Neural progenitor cell (in vitro differentiated cells): ENCODE data around the gene TXNL4B. TPM values are rescaled to one million over a fixed set of nuclear protein-coding genes. Genes with fewer than 3 reads are reported as not detected.

Experiments used
- DNase-seq: peaks from one replicate; pipeline ENCODE4 v3.0.0-alpha.2; 2016; ENCODE audit warnings: low spot score
- H2AFZ ChIP-seq: fragments of 200-600 bp; sonication (generic); replicated peaks from 2 replicates; pipeline ENCODE4 v1.6.1; 2016; ENCODE audit warnings: antibody characterized with exemption
- H3F3A ChIP-seq: fragments of 200-600 bp; sonication (generic); 2 replicates; pipeline ENCODE4 v1.6.1; 2016; ENCODE audit warnings: antibody characterized with exemption, low read depth
- H3K27ac ChIP-seq: fragments of 200-600 bp; sonication (generic); 2 replicates; pipeline ENCODE4 v1.5.1; 2016; ENCODE audit warnings: mild to moderate bottlenecking
- H3K27me3 ChIP-seq: fragments of 200-600 bp; sonication (generic); 2 replicates; pipeline ENCODE4 v1.6.1; 2016; ENCODE audit warnings: mild to moderate bottlenecking, moderate library complexity
- H3K36me3 ChIP-seq: fragments of 200-600 bp; sonication (generic); 2 replicates; pipeline ENCODE4 v1.5.1; 2016
- H3K4me1 ChIP-seq: fragments of 200-600 bp; sonication (generic); 2 replicates; pipeline ENCODE4 v1.6.1; 2016; ENCODE audit warnings: mixed run types
- H3K4me2 ChIP-seq: fragments of 200-600 bp; sonication (generic); 2 replicates; pipeline ENCODE4 v1.6.1; 2016
- H3K4me3 ChIP-seq: fragments of 200-600 bp; sonication (generic); 2 replicates; pipeline ENCODE4 v1.5.1; 2016
- H3K79me2 ChIP-seq: fragments of 200-600 bp; sonication (generic); 2 replicates; pipeline ENCODE4 v1.6.1; 2016; ENCODE audit warnings: low read depth
- H3K9ac ChIP-seq: fragments of 200-600 bp; sonication (generic); 2 replicates; pipeline ENCODE4 v1.6.1; 2016
- H3K9me3 ChIP-seq: fragments of 200-600 bp; sonication (generic); 2 replicates; pipeline ENCODE4 v1.5.1; 2016; ENCODE audit warnings: low read depth
- H4K20me1 ChIP-seq: fragments of 200-600 bp; sonication (generic); 2 replicates; pipeline ENCODE4 v1.6.1; 2016; ENCODE audit warnings: low read depth
- H3K27ac Mint-ChIP-seq: 3 replicates; pipeline ENCODE4 v1.8.0; 2021; ENCODE audit warnings: mixed read lengths
- H3K27me3 Mint-ChIP-seq: 2 replicates; pipeline ENCODE4 v1.8.0; 2022; ENCODE audit warnings: low read depth, mild to moderate bottlenecking, inconsistent platforms, moderate library complexity, mixed read lengths; ENCODE audit not compliant: insufficient read depth
- H3K36me3 Mint-ChIP-seq: 3 replicates; pipeline ENCODE4 v1.8.0; 2021; ENCODE audit warnings: mixed read lengths
- H3K4me1 Mint-ChIP-seq: 3 replicates; pipeline ENCODE4 v1.8.0; 2021; ENCODE audit warnings: mixed read lengths
- H3K4me3 Mint-ChIP-seq: 3 replicates; pipeline ENCODE4 v1.8.0; 2021; ENCODE audit warnings: mild to moderate bottlenecking, moderate library complexity, mixed read lengths
- H3K9me3 Mint-ChIP-seq: 3 replicates; pipeline ENCODE4 v1.8.0; 2020; ENCODE audit warnings: mixed read lengths
- CTCF ChIP-seq: fragments of 200-600 bp; sonication (generic); IDR thresholded peaks from 2 replicates; pipeline ENCODE4 v1.5.1; 2017; ENCODE audit warnings: antibody characterized with exemption, mild to moderate bottlenecking
- EZH2 ChIP-seq: fragments of 200-600 bp; sonication (generic); IDR thresholded peaks from 2 replicates; pipeline ENCODE4 v1.6.1; 2017; ENCODE audit warnings: antibody characterized with exemption, mild to moderate bottlenecking, moderate library complexity
- EZH2phosphoT487 ChIP-seq: fragments of 200-600 bp; sonication (generic); IDR thresholded peaks from 2 replicates; pipeline ENCODE4 v1.6.1; 2017; ENCODE audit warnings: antibody characterized with exemption
- total RNA-seq: library from RNA; depleted of rRNA; stranded (reverse); fragments of >200 nt; gene quantifications from 2 replicates; pipeline ENCODE4 v1.2.3, GENCODE V29; 2015; ENCODE audit warnings: low replicate concordance

Gene TXNL4B
- total RNA-seq, 1 donor from 2014 or later = 23.4 TPM

GRCh38 chr16:72109300-72109699 is 15.9 kb upstream of the TXNL4B start:
- Histone ChIP-seq H3K27me3 (no peaks in the 10 kb centered on the region), H3K27ac (no peak overlapping the region), H2AFZ (no peak overlapping the region), H3K4me3 (no peak overlapping the region), H3K9ac (no peak overlapping the region), H3K36me3 (no peaks in the 10 kb centered on the region), H4K20me1 (no peaks in the 10 kb centered on the region), H3K9me3 (no peaks in the 10 kb centered on the region), H3K79me2 (no peaks in the 10 kb centered on the region), H3F3A (no peaks in the 10 kb centered on the region), H3K4me2 (no peak overlapping the region), H3K4me1 (no peaks in the 10 kb centered on the region)
- Mint-ChIP-seq H3K9me3 (no peaks in the 10 kb centered on the region), H3K27me3 (peaks cover 2% of the 10 kb centered on the region), H3K4me1 (peaks cover 11% of the 10 kb centered on the region), H3K27ac (no peak overlapping the region), H3K36me3 (peaks cover 37% of the 10 kb centered on the region), H3K4me3 (no peak overlapping the region)
- TF ChIP-seq EZH2phosphoT487 = no peak
- TF ChIP-seq EZH2 = no peak
- no peak for TF ChIP-seq CTCF
- no peak for DNase-seq

GRCh38 chr16:72108353-72109102 is 15.1 kb upstream of the TXNL4B start:
- Mint-ChIP-seq H3K4me3 (no peak overlapping the region), H3K27me3 (peaks cover 2% of the 10 kb centered on the region), H3K27ac (no peak overlapping the region), H3K36me3 (peaks cover 39% of the 10 kb centered on the region), H3K4me1 (peaks cover 11% of the 10 kb centered on the region), H3K9me3 (no peaks in the 10 kb centered on the region)
- Histone ChIP-seq H3K36me3 (no peaks in the 10 kb centered on the region), H3K27me3 (no peaks in the 10 kb centered on the region), H3F3A (no peaks in the 10 kb centered on the region), H3K9me3 (no peaks in the 10 kb centered on the region), H3K79me2 (no peaks in the 10 kb centered on the region), H3K4me2 (no peak overlapping the region), H3K9ac (no peak overlapping the region), H2AFZ (no peak overlapping the region), H3K27ac (no peak overlapping the region), H4K20me1 (no peaks in the 10 kb centered on the region), H3K4me3 (no peak overlapping the region), H3K4me1 (no peaks in the 10 kb centered on the region)
- no peak for TF ChIP-seq CTCF
- no peak for TF ChIP-seq EZH2phosphoT487
- no peak for TF ChIP-seq EZH2
- no peak for DNase-seq

- peaks cover 2% of the 10 kb centered on the region for H3K27me3 Mint-ChIP-seq
- no peak for DNase-seq
- no peak overlapping the region for H3K27ac Mint-ChIP-seq
- no peak overlapping the region for H3K4me3 Mint-ChIP-seq
- no peak for TF ChIP-seq EZH2
- no peak for TF ChIP-seq EZH2phosphoT487
- no peak for TF ChIP-seq CTCF
- Histone ChIP-seq H3K4me3 (no peak overlapping the region), H4K20me1 (no peaks in the 10 kb centered on the region), H3K27me3 (no peaks in the 10 kb centered on the region), H3K9ac (no peak overlapping the region), H3F3A (no peaks in the 10 kb centered on the region), H3K9me3 (no peaks in the 10 kb centered on the region), H2AFZ (no peak overlapping the region), H3K36me3 (no peaks in the 10 kb centered on the region), H3K4me2 (no peak overlapping the region), H3K27ac (no peak overlapping the region), H3K79me2 (no peaks in the 10 kb centered on the region), H3K4me1 (no peaks in the 10 kb centered on the region)
- peaks cover 46% of the 10 kb centered on the region for H3K36me3 Mint-ChIP-seq
- no peaks in the 10 kb centered on the region for H3K9me3 Mint-ChIP-seq
- H3K4me1 Mint-ChIP-seq = peaks cover 11% of the 10 kb centered on the region
These were observed 14.0 kb upstream of the TXNL4B start for GRCh38 chr16:72107371-72107770.
